Loucy (cell line): ENCODE data around the gene ATP11A.

Source experiments
- EZH2phosphoT487 ChIP-seq: fragments of 200-600 bp; IDR thresholded peaks from 2 replicates; pipeline ENCODE4 v1.6.1; 2018; ENCODE audit warnings: antibody characterized with exemption, mild to moderate bottlenecking, moderate library complexity, borderline replicate concordance
- TF ChIP-seq, protein P1 (sequence below): fragments of 200-600 bp; sonication (generic); conservative IDR thresholded peaks from 2 replicates; pipeline ENCODE4 v1.5.1; 2014; ENCODE audit warnings: mild to moderate bottlenecking, antibody characterized with exemption, low read length

DNA sequence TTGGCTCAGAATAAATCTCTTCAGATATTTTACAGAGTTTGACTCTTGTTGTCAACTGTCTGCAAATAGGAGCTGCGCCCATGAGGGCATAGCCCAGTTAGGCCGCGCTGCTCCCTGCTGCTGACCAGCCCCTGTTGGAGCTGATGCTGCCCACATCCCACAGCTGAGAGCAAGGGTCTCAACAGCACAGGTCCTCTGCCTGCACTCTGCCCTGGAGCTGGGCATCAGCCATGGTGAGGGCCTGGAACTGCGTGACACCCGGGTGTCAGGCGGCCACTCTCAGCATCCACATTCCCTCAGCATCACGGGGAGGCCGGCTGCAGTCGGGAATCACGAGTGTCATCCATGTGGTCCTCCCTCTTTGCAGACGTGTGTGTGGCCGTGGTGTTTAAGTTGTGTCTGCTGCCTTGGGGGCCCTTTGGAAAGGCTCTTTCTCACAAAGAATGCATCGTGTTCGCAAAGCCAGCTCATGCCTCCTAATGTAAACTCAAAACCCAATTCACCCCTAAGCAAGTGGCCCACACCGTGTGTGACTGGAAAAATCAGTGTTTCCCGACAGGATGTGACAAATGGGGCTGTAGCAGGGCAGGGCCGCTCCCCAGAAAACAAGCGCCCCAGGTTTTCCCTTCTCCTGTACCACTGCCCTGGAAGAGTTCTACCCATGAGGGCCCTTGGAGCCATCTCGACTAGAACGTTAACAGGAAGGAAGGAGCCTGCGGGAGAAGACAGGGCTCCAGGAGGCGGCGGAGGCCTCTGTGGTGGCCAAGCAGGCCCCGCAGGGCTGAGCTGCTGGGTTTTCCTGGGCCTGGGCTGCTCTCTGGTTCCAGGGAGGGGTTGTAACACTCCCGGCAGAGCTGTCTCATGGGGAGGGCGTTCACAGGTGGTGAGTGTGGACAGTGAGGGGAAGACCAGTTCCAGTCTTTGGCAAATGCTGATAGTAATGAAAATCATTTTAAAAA is 20.3 kb downstream of the ATP11A start:
- TF ChIP-seq, protein P1, sequence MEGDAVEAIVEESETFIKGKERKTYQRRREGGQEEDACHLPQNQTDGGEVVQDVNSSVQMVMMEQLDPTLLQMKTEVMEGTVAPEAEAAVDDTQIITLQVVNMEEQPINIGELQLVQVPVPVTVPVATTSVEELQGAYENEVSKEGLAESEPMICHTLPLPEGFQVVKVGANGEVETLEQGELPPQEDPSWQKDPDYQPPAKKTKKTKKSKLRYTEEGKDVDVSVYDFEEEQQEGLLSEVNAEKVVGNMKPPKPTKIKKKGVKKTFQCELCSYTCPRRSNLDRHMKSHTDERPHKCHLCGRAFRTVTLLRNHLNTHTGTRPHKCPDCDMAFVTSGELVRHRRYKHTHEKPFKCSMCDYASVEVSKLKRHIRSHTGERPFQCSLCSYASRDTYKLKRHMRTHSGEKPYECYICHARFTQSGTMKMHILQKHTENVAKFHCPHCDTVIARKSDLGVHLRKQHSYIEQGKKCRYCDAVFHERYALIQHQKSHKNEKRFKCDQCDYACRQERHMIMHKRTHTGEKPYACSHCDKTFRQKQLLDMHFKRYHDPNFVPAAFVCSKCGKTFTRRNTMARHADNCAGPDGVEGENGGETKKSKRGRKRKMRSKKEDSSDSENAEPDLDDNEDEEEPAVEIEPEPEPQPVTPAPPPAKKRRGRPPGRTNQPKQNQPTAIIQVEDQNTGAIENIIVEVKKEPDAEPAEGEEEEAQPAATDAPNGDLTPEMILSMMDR, result no peak
- TF ChIP-seq EZH2phosphoT487, result no peak
